Liver (tissue), 9 donors: Measurements from ENCODE around the gene SLC24A3. TPM values are rescaled to one million over a fixed set of nuclear protein-coding genes. Genes with fewer than 3 reads are reported as not detected.

ENCODE experiments used
- DNase-seq: peaks from one replicate; pipeline ENCODE4 v3.0.0-alpha.2; 2017; ENCODE audit warnings: low spot score
- H3K27ac ChIP-seq, 2 donors: one replicate each; pipeline ENCODE4 v1.7.0; 2013; ENCODE audit warnings: inconsistent platforms in 2 of 2, low read length in 2 of 2, control low read depth in 1 of 2, low read depth in 1 of 2, mild to moderate bottlenecking in 1 of 2
- H3K27me3 ChIP-seq, 4 donors: one replicate each; pipeline versions ENCODE4 v1.6.1 to v1.7.0; 2013; ENCODE audit warnings: low read length in 3 of 4, inconsistent platforms in 1 of 4, mild to moderate bottlenecking in 1 of 4, moderate library complexity in 1 of 4; ENCODE audit not compliant: control insufficient read depth in 4 of 4, insufficient read depth in 4 of 4
- H3K36me3 ChIP-seq, 4 donors: one replicate each; pipeline versions ENCODE4 v1.6.1 to v1.7.0; 2013; ENCODE audit warnings: low read length in 3 of 4, mild to moderate bottlenecking in 3 of 4, low read depth in 1 of 4, moderate library complexity in 1 of 4; ENCODE audit not compliant: control insufficient read depth in 4 of 4, insufficient read depth in 3 of 4
- H3K4me1 ChIP-seq, 4 donors: one replicate each; pipeline versions ENCODE4 v1.6.1 to v1.7.0; 2013; ENCODE audit warnings: low read length in 3 of 4, mild to moderate bottlenecking in 3 of 4, moderate library complexity in 1 of 4; ENCODE audit not compliant: control insufficient read depth in 4 of 4, insufficient read depth in 4 of 4
- H3K4me3 ChIP-seq, 3 donors: one replicate each; pipeline versions ENCODE4 v1.6.1 to v1.7.0; 2013; ENCODE audit warnings: low read length in 3 of 3, control low read depth in 1 of 3, low read depth in 1 of 3, mild to moderate bottlenecking in 1 of 3
- H3K9ac ChIP-seq, 2 donors: one replicate each; pipeline ENCODE4 v1.7.0; 2013; ENCODE audit warnings: low read length in 2 of 2, mild to moderate bottlenecking in 2 of 2, moderate library complexity in 2 of 2, control low read depth in 1 of 2, low read depth in 1 of 2
- H3K9me3 ChIP-seq, 4 donors: one replicate each; pipeline versions ENCODE4 v1.6.1 to v1.7.0; 2013; ENCODE audit warnings: low read length in 3 of 4; ENCODE audit not compliant: control insufficient read depth in 4 of 4
- EGR1 ChIP-seq, 2 donors: IDR thresholded peaks; 2 replicates each; pipeline ENCODE4 v1.6.1; 2016 to 2018; ENCODE audit warnings: antibody characterized with exemption in 2 of 2, low read depth in 2 of 2
- FOXA1 ChIP-seq: IDR thresholded peaks from 2 replicates; pipeline ENCODE4 v1.6.1; 2016; ENCODE audit warnings: antibody characterized with exemption
- FOXA2 ChIP-seq: IDR thresholded peaks from 2 replicates; pipeline ENCODE4 v1.6.1; 2016; ENCODE audit warnings: antibody characterized with exemption
- GABPA ChIP-seq, 2 donors: IDR thresholded peaks in 1 of 2; conservative IDR thresholded peaks in 1 of 2; 2 replicates each; pipeline ENCODE4 v1.6.1; 2016; ENCODE audit warnings: antibody characterized with exemption in 2 of 2, mild to moderate bottlenecking in 1 of 2, moderate library complexity in 1 of 2
- HNF4A ChIP-seq, 2 donors: conservative IDR thresholded peaks; 2 replicates each; pipeline ENCODE4 v1.6.1; 2016; ENCODE audit warnings: antibody characterized with exemption in 2 of 2, mild to moderate bottlenecking in 2 of 2
- HNF4G ChIP-seq: IDR thresholded peaks from 2 replicates; pipeline ENCODE4 v1.6.1; 2016; ENCODE audit warnings: antibody characterized with exemption
- JUND ChIP-seq, 2 donors: IDR thresholded peaks; 2 replicates each; pipeline ENCODE4 v1.6.1; 2016; ENCODE audit warnings: antibody characterized with exemption in 2 of 2
- NR2F2 ChIP-seq: IDR thresholded peaks from 2 replicates; pipeline ENCODE4 v1.6.1; 2016; ENCODE audit warnings: antibody characterized with exemption
- RAD21 ChIP-seq, 2 donors: IDR thresholded peaks; 2 replicates each; pipeline ENCODE4 v1.6.1; 2016; ENCODE audit warnings: antibody characterized with exemption in 2 of 2, mild to moderate bottlenecking in 2 of 2
- RXRA ChIP-seq, 2 donors: IDR thresholded peaks; 2 replicates each; pipeline ENCODE4 v1.6.1; 2017 to 2018; ENCODE audit warnings: antibody characterized with exemption in 2 of 2, mild to moderate bottlenecking in 1 of 2
- SP1 ChIP-seq: IDR thresholded peaks from 2 replicates; pipeline ENCODE4 v1.6.1; 2018; ENCODE audit warnings: antibody characterized with exemption, mild to moderate bottlenecking
- TAF1 ChIP-seq: conservative IDR thresholded peaks from 2 replicates; pipeline ENCODE4 v1.6.1; 2016; ENCODE audit warnings: antibody characterized with exemption, mild to moderate bottlenecking
- YY1 ChIP-seq: IDR thresholded peaks from 2 replicates; pipeline ENCODE4 v1.6.1; 2016; ENCODE audit warnings: antibody characterized with exemption, mild to moderate bottlenecking
- WGBS: extraction: QIAGEN DNeasy Blood & Tissue Kit; methylation state at CpG from one replicate; pipeline ENCODE4 v1.1.7; 2013; 5-methylcytosine and 5-hydroxymethylcytosine counted together
- polyA plus RNA-seq, 2 donors: library from polyadenylated mRNA; stranded (reverse) in 1 of 2; unstranded in 1 of 2; fragments of 200-250 nt in 1 of 2; fragments of >200 nt in 1 of 2; fragmentation: Nextera tagmentation in 1 of 2; extraction: Ambion mirVana in 1 of 2; gene quantifications; one replicate each; pipeline versions ENCODE4 v1.2.1 to v1.2.3, GENCODE V29; 2013 to 2015
- total RNA-seq, 2 donors: library from RNA; depleted of rRNA; stranded (reverse); fragments of >200 nt; gene quantifications; one replicate each; pipeline ENCODE4 v1.2.3, GENCODE V29; 2014
- TF ChIP-seq, protein P1 (sequence below): IDR thresholded peaks from 2 replicates; pipeline ENCODE4 v1.6.1; 2016; ENCODE audit warnings: antibody characterized with exemption
- TF ChIP-seq, protein P2 (sequence below): fragments of 150-350 bp; IDR thresholded peaks from 2 replicates; pipeline ENCODE4 v1.5.1; 2017; ENCODE audit warnings: improper control_type of control experiment, low read depth, low read length; ENCODE audit not compliant: missing input control
- TF ChIP-seq, protein P3 (sequence below): IDR thresholded peaks from 2 replicates; pipeline ENCODE4 v1.6.1; 2016; ENCODE audit warnings: antibody characterized with exemption, mild to moderate bottlenecking
- TF ChIP-seq, protein P4 (sequence below): IDR thresholded peaks from 2 replicates; pipeline ENCODE4 v1.6.1; 2016; ENCODE audit warnings: antibody characterized with exemption
- TF ChIP-seq, protein P5 (sequence below): IDR thresholded peaks from 2 replicates; pipeline ENCODE4 v1.6.1; 2016; ENCODE audit warnings: antibody characterized with exemption
- donor health status: healthy.
- donor health status: healthy.
- donor health status: healthy.
- donor health status: healthy.
- donor health status: healthy.

The SLC24A3 gene
- total and polyA plus RNA-seq, 4 donors = 0.28 to 1.8 (median 0.46) TPM

DNA sequence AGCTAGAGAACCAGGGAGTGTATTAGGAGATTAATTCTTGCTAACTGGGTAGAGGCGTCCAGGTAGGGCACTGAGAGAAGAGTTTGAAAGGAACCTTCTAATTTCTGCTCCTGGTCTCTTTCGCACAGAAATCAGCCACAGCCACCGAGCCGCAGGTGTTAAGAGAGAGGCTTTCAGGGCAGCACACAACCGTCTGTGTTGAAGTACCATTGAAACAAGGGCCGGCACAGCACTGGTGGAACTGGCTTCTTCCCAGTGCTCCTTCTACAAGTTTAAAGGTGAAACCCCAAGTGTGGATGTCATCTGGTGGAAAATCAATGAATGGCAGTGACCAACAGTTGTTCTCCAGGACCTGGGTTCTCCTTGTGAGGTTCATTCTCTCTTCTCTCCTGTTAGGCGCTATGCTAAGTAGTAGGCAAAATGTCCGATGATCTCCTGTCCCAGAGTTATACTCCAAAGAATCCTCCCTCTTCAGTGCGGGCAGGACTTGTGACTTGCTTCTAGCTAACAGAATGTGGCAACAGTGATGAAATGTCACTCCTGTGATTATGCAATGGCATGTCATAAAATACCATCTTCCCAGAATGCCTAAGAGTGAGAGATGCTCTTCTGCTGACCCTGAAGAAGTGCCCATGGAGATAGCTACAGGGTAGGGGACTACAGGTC, 530.7 kb downstream of the SLC24A3 start:
- Histone ChIP-seq H3K9ac (no peak overlapping the region), H3K4me3 (no peak overlapping the region), H3K4me1 (no peaks in the 10 kb centered on the region), H3K9me3 (peaks cover 0 to 2% (median 0%) of the 10 kb centered on the region in 4 donors), H3K27ac (no peak overlapping the region), H3K36me3 (no peaks in the 10 kb centered on the region), H3K27me3 (peaks cover 0 to 3% (median 0%) of the 10 kb centered on the region in 4 donors)
- WGBS = 77% methylated on average over 9 of the region's 9 CpGs
- TF ChIP-seq, protein P1, sequence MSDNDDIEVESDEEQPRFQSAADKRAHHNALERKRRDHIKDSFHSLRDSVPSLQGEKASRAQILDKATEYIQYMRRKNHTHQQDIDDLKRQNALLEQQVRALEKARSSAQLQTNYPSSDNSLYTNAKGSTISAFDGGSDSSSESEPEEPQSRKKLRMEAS = no peak
- TF ChIP-seq FOXA1 = no peak
- no peak for TF ChIP-seq RAD21 (IDR thresholded peaks at IDR 0.05)
- TF ChIP-seq YY1 = no peak
- TF ChIP-seq HNF4G = no peak
- TF ChIP-seq, protein P2, sequence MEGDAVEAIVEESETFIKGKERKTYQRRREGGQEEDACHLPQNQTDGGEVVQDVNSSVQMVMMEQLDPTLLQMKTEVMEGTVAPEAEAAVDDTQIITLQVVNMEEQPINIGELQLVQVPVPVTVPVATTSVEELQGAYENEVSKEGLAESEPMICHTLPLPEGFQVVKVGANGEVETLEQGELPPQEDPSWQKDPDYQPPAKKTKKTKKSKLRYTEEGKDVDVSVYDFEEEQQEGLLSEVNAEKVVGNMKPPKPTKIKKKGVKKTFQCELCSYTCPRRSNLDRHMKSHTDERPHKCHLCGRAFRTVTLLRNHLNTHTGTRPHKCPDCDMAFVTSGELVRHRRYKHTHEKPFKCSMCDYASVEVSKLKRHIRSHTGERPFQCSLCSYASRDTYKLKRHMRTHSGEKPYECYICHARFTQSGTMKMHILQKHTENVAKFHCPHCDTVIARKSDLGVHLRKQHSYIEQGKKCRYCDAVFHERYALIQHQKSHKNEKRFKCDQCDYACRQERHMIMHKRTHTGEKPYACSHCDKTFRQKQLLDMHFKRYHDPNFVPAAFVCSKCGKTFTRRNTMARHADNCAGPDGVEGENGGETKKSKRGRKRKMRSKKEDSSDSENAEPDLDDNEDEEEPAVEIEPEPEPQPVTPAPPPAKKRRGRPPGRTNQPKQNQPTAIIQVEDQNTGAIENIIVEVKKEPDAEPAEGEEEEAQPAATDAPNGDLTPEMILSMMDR = no peak
- TF ChIP-seq NR2F2 = no peak
- TF ChIP-seq JUND (IDR thresholded peaks at IDR 0.05) = no peak
- TF ChIP-seq SP1 = no peak
- TF ChIP-seq RXRA (IDR thresholded peaks at IDR 0.05) = no peak
- TF ChIP-seq, protein P3, sequence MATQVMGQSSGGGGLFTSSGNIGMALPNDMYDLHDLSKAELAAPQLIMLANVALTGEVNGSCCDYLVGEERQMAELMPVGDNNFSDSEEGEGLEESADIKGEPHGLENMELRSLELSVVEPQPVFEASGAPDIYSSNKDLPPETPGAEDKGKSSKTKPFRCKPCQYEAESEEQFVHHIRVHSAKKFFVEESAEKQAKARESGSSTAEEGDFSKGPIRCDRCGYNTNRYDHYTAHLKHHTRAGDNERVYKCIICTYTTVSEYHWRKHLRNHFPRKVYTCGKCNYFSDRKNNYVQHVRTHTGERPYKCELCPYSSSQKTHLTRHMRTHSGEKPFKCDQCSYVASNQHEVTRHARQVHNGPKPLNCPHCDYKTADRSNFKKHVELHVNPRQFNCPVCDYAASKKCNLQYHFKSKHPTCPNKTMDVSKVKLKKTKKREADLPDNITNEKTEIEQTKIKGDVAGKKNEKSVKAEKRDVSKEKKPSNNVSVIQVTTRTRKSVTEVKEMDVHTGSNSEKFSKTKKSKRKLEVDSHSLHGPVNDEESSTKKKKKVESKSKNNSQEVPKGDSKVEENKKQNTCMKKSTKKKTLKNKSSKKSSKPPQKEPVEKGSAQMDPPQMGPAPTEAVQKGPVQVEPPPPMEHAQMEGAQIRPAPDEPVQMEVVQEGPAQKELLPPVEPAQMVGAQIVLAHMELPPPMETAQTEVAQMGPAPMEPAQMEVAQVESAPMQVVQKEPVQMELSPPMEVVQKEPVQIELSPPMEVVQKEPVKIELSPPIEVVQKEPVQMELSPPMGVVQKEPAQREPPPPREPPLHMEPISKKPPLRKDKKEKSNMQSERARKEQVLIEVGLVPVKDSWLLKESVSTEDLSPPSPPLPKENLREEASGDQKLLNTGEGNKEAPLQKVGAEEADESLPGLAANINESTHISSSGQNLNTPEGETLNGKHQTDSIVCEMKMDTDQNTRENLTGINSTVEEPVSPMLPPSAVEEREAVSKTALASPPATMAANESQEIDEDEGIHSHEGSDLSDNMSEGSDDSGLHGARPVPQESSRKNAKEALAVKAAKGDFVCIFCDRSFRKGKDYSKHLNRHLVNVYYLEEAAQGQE = no peak
- no peak for TF ChIP-seq FOXA2
- TF ChIP-seq, protein P4, sequence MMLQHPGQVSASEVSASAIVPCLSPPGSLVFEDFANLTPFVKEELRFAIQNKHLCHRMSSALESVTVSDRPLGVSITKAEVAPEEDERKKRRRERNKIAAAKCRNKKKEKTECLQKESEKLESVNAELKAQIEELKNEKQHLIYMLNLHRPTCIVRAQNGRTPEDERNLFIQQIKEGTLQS = no peak
- TF ChIP-seq TAF1 = no peak
- TF ChIP-seq GABPA (IDR thresholded peaks at IDR 0.05 in 1 of 2, conservative IDR thresholded peaks at IDR 0.05 in 1 of 2) = no peak
- TF ChIP-seq, protein P5, sequence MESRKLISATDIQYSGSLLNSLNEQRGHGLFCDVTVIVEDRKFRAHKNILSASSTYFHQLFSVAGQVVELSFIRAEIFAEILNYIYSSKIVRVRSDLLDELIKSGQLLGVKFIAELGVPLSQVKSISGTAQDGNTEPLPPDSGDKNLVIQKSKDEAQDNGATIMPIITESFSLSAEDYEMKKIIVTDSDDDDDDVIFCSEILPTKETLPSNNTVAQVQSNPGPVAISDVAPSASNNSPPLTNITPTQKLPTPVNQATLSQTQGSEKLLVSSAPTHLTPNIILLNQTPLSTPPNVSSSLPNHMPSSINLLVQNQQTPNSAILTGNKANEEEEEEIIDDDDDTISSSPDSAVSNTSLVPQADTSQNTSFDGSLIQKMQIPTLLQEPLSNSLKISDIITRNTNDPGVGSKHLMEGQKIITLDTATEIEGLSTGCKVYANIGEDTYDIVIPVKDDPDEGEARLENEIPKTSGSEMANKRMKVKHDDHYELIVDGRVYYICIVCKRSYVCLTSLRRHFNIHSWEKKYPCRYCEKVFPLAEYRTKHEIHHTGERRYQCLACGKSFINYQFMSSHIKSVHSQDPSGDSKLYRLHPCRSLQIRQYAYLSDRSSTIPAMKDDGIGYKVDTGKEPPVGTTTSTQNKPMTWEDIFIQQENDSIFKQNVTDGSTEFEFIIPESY = no peak
- TF ChIP-seq HNF4A (conservative IDR thresholded peaks at IDR 0.05) = no peak
- no peak for TF ChIP-seq EGR1 (IDR thresholded peaks at IDR 0.05; ENCODE audit: low read depth in 2 of 2)
- no peak for DNase-seq
